GM12892 (cell line): ENCODE measurements around the gene PRDM13.
A peak's percentile ranks its signal among the peaks of the same experiment; 100 is the strongest.

Experiments used
- DNase-seq: peaks from one replicate; pipeline ENCODE4 v3.0.0; 2011; ENCODE audit not compliant: insufficient read length
- FAIRE-seq: peaks from 2 replicates; lab custom pipeline; 2011; peaks lifted over from hg19 to GRCh38; lab: Jason Lieb, UNC
- POLR2A ChIP-seq: IDR thresholded peaks from 2 replicates; pipeline ENCODE4 v1.6.1; 2011; ENCODE audit warnings: low read depth, low read length, control low read depth
- POLR2AphosphoS5 ChIP-seq: IDR thresholded peaks from 2 replicates; pipeline ENCODE4 v1.6.1; 2011; ENCODE audit warnings: low read depth, low read length, control low read depth
- TAF1 ChIP-seq: IDR thresholded peaks from 2 replicates; pipeline ENCODE4 v1.6.1; 2011; ENCODE audit warnings: low read depth, mild to moderate bottlenecking, control low read depth, low read length, borderline replicate concordance

The PRDM13 gene

DNA sequence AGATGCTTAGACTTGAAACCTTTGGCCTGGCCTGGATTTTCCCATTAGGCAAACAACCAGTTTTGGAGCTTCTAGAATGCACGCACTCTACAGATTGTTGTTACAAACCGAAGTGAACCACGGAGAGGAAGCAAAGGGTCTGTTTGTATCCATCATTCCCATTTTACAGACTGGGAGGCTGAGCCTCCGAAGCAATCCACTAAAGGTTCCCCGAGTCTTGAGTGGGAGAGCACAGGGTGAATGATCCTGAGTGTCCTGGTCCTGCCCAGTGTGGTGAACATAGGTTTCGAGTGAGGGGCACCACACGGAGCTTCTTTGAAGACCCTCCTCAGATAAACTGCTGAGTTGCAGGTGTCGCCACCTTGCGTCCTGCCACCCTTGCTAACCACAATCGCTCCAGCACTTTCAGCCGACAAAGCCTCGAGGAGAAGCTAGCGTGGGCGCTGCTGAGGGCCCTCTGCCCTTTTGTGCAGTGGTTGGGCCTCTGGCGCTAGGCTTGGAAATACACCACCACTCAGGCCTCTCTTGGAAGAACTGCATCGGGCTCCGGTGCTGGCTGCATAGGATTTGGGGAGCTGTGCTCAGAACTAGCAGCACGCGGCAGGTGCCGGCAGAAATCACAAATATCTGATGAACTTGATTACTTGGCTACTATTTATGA lies 1.4 kb upstream of the PRDM13 start:
- FAIRE-seq (no peak), DNase-seq (no peak)
- TF ChIP-seq POLR2AphosphoS5 (no peak), POLR2A (no peak), TAF1 (no peak)

DNA sequence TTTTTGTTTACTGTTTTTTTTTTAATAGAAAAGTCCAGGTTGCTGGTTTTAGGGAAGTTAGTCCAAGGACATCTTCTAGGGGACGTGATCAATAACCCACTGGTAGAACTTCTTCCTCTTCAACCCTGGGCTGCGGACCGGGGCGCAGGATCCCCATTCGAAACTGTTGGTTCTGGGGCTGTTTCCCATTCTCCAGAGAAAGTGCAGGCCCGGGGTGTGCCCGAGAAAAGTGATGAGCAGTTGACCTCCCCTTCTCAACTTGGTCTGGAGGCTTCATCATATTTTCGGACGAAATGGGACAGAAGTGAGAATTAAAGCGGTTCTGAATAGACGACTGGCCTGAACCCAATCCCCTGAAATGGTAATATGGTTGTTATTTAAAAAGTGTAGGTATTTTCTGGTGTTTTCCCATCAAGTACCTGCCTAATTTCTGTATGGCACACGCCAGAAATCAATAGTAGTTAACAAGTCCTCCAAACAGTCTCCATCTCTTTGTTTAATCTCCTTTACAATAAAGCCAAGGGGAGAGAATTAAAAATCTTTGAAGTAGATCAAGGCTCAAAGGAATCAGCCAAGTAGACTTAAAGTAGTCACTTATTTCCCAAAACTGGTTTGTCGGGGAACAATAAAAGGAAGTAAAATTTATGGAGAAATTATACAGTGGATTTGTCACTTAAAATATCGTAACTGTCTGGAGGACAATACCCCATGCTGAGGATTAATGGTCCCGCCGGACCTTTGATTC lies 550 bp upstream of the PRDM13 start:
- TF ChIP-seq POLR2AphosphoS5: no peak
- TF ChIP-seq POLR2A: no peak
- TF ChIP-seq TAF1: no peak
- DNase-seq (no peak), FAIRE-seq (no peak)

DNA sequence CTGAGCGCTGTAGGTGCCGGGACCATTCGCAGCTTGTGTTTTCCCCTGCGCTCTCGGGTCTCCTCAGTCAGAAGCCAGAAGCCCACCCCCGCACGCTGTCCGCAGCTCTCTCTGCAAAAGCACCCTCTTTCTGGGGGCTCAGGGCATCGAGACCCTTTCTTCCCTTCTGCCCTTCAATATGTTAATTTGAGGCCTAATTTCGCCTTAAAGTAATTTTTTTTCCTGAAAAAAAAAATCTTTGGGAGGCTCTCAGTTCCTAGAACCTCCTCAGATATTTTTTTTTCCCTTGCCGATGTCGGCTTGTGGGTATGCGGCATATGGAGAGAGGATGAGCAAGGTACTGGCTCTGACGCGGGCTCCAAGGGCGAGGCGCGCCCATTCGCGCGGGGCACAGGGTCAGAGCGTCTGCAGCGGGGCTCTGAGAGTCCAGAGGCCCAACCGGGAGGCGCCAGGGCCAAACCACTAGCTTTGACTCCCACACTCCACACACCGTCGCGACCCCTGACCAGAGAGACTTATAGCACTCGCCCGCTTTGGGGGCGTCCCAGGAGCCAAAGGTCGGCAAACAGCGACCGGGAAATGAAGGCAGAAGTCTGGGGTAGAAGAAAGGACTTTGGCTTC lies 893 bp downstream of the PRDM13 start:
- no peak for TF ChIP-seq POLR2A
- TF ChIP-seq POLR2AphosphoS5: no peak
- no peak for TF ChIP-seq TAF1
- DNase-seq (no peak), FAIRE-seq (no peak)

DNA sequence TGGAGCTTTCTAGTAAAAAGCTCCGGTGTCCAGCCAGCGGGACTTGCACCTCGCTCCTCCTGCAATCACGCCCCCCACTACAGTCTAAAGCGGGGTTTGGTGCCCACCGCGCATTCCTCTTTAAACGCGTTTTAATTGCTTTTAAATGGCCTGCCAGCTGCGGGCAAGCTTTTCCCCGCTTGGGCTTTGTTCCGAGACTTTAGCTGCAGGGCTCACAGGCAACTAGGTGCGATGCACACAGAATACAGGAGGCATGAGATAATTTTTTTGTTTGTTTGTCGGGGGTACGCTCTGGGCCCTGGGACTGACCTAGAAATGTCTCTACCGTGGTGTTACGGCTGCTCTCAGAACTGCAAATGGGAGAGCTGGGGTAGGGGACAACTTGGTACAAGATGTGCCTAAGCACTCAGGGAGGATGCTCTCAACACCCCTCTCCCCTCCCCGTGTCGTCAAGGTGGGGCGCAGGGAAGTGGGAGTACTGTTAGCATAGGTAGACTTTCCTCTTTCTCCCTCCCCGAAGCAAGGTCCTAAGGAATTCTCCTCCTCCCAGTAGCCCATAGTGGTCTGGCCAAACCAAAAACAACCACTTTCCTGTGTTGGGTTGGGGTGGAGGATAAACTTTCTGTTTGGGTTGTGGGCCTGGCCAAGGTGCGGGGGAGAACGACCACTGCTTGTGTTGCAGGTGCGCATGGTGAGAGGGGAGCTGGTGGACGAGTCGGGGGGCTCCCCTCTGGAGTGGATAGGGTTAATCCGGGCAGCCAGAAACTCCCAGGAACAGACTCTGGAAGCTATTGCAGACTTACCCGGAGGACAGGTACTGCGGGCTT lies 1.6 kb downstream of the PRDM13 start:
- TF ChIP-seq POLR2A: no peak
- TF ChIP-seq TAF1: no peak
- no peak for TF ChIP-seq POLR2AphosphoS5
- FAIRE-seq (no peak), DNase-seq (no peak)

DNA sequence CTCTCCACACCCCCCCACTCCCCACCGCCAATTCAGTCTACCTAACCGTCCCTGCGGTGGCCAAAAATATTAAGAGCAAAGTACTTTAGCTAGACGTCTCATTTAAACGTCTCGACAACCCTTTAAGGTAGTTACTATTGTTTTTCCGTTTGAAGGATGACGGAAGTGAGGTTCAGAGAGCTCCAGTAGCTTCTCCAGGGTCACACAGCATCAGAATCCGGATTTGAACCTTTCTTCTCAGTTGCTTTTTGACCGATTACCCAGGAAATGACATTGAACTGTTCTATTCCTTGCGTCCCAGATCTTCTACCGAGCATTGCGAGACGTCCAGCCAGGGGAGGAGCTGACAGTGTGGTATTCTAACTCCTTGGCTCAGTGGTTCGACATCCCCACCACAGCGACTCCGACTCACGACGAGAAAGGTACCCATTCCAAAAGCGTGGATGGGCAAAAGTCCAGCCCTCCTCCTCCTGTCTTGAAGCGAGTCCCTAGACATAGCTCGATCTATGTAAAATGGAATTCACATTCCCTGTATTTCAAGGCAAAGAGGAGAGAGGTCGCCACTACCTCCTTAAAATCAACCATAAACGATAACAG lies 2.4 kb downstream of the PRDM13 start:
- FAIRE-seq (peak; percentile 36), DNase-seq (no peak)
- no peak for TF ChIP-seq POLR2A
- no peak for TF ChIP-seq POLR2AphosphoS5
- TF ChIP-seq TAF1: no peak

DNA sequence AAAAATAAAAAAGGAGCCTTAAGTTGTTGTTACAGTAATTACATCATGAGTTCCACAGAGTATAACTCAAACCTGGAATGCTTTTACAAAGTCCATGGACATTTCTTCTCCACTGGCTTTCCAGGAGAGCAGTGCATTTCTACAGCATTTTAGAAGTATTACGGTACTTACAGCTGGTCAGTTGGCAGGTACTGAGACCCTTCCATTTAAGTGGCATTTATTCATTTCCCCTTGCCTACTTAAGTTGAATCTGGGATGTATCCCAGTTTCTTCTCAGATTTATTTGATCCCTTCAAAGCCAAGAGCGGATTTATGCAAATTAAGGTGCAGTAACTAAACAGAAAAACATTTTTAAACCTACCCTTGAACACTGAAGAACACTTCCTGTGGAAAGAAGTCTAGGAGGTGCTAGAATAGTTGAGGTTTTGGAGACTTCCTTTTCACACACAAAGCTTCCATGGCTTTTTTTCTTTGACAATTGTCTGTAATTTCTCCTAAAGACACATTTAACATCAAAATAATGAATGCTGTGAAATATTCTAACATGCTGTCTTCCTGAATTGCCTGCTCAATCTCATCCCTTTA lies 3.4 kb downstream of the PRDM13 start:
- no peak for DNase-seq
- peak; percentile 27 for FAIRE-seq
- TF ChIP-seq TAF1: no peak
- TF ChIP-seq POLR2AphosphoS5: no peak
- TF ChIP-seq POLR2A: no peak

DNA sequence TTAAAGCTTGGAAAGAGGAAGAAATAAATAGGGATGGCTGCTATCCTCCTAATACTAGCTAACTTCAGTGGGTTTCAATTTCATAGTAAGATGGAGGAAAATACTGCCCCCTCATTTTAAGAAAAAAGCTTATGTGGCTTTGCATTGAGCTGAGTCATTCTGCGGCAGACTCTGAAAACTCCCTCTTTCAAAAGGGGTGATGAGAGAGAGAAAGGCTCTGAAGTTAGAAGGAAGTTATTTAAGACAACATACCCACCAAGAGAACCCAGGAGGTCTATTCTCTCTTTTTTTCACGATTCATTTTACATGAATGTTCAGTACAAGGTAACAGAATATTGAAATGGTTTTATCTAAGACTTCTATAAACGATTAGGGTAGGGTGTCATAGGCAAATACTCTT lies 4.5 kb downstream of the PRDM13 start:
- FAIRE-seq (peak; percentile 84), DNase-seq (no peak)
- TF ChIP-seq POLR2A (no peak), POLR2AphosphoS5 (no peak), TAF1 (no peak)

DNA sequence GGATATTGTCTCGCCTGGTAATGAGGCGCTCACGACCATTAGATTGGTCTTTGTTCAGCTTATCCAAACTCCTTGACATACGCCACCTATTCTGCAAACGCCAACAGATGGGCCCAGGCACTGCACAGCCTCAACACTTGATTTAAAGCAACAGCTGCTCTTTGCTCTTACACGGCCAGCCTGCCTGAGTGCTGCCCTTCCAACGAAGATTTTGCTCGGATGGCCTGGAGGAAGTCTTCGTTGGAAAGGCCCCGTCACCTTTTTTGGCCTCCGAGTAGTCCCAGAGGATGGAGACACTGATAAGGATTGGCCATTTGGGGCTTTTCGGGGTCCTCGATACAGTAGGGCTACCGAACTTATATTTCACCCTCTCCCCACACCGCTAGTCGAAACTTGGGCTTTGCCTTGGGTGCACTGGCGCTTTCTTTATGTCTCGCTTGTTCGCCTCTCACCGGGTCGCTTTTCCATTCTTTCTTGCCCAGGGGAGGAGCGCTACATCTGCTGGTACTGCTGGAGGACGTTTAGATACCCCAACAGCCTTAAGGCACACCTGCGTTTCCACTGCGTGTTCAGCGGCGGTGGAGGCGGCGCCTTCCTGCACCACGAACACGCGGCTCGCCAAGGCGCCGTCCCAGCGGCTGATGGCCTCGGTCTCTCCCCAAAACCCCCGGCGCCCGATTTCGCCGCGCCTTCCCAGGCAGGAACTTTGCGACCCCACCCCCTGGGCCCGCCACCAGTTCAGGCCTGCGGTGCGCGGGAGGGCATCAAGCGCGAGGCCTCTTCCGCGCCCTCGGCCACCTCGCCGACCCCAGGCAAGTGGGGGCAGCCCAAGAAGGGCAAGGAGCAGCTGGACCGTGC lies 6.1 kb downstream of the PRDM13 start:
- FAIRE-seq: no peak
- no peak for TF ChIP-seq POLR2AphosphoS5
- TF ChIP-seq POLR2A: no peak
- TF ChIP-seq TAF1: no peak
- DNase-seq: no peak

DNA sequence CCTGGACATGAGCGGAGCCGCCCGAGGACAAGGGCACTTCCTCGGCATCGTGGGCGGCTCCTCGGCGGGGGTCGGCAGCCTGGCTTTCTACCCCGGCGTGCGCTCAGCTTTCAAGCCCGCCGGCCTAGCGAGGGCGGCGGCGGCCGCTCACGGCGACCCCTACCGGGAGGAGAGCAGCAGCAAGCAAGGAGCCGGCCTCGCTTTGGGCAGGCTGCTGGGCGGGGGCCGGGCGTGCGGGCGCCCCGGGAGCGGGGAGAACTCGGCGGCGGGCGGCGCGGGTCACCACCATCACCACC lies 6.7 kb downstream of the PRDM13 start:
- TF ChIP-seq TAF1: no peak
- no peak for TF ChIP-seq POLR2AphosphoS5
- TF ChIP-seq POLR2A: no peak
- DNase-seq: peak; percentile 46
- no peak for FAIRE-seq

DNA sequence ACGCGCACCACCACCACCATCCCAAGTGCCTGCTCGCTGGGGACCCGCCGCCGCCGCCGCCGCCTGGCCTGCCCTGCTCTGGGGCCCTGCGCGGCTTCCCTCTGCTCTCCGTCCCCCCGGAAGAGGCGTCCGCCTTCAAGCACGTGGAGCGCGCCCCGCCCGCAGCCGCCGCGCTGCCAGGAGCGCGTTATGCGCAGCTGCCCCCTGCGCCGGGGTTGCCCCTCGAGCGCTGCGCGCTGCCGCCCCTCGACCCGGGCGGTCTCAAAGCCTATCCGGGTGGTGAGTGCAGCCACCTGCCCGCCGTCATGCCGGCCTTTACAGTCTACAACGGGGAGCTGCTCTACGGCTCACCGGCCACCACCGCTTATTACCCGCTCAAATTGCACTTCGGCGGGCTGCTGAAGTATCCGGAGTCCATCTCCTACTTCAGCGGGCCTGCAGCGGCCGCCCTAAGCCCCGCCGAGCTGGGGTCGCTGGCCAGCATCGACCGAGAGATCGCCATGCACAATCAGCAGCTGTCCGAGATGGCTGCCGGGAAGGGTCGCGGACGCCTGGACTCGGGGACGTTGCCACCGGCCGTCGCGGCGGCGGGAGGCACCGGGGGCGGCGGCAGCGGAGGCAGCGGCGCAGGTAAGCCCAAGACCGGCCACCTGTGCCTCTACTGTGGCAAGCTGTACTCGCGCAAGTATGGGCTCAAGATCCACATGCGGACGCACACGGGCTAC lies 7.2 kb downstream of the PRDM13 start:
- FAIRE-seq (peak; percentile 40), DNase-seq (peak; percentile 44)

More for the DNA sequence above, 7.2 kb downstream of the PRDM13 start:
- TF ChIP-seq TAF1 (no peak), POLR2AphosphoS5 (no peak), POLR2A (no peak)
